ENCODE results near the gene EDIL3.

- TF ChIP-seq CTCF (CRISPR knock-in tag; IDR thresholded peaks at IDR 0.05) (no peak), CBX2 (IDR thresholded peaks at IDR 0.05; ENCODE audit: low read depth, low read length) (no peak), CBX2 (CRISPR knock-in tag; IDR thresholded peaks at IDR 0.05; ENCODE audit: low read depth) (no peak), TGIF2 (CRISPR knock-in tag; IDR thresholded peaks at IDR 0.05) (no peak), ZNF274 (CRISPR knock-in tag; IDR thresholded peaks at IDR 0.05) (no peak), TOPORS (CRISPR knock-in tag; IDR thresholded peaks at IDR 0.05) (no peak), PHF5A (CRISPR knock-in tag; IDR thresholded peaks at IDR 0.05; ENCODE audit: low read depth, unreplicated experiment) (no peak)
Measured at GRCh38 chr5:84115727-84116126, 269.0 kb downstream of the EDIL3 start.

Data from HepG2 (cell line).